ENCODE measurements around the gene HEBP1.

DNA sequence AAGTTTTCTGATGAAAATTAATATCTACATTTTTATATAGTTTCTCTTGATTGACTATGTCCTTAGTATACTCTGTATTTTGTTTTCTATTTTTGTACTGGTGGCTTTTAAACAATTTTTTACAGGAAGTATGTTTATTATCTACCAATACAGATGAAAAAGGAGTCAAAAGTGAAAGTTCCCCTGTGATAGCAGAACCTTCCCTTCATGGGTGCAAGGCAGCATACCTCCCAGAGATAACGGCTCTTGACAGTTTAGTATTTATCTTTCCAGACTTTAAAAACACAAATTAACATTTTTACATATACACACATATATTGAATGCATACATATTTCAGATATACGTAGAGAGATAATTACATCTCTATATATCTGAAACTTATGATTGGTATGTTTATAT is 27.0 kb upstream of the HEBP1 start:
- no peak for TF ChIP-seq POLR2A (IDR thresholded peaks at IDR 0.05; ENCODE audit: low read length)
- TF ChIP-seq GATA1 (IDR thresholded peaks at IDR 0.05; ENCODE audit: low read depth, low read length) = no peak

Measured in erythroblast (primary cell).